Right hindlimb (tissue), 1 donor: ENCODE measurements around the gene MACROD2.

Experiments
- DNase-seq: peaks from one replicate; pipeline ENCODE4 v3.0.0-alpha.2; 2018

Gene MACROD2

GRCh38 chr20:15253431-15253830 lies 1258.1 kb downstream of the MACROD2 start:
- DNase-seq = no peak

GRCh38 chr20:15256676-15257568 lies 1261.6 kb downstream of the MACROD2 start:
- DNase-seq = no peak

- no peak for DNase-seq
These were observed 1262.2 kb downstream of the MACROD2 start for GRCh38 chr20:15257569-15257870.

GRCh38 chr20:15265581-15266309 lies 1270.4 kb downstream of the MACROD2 start:
- no peak for DNase-seq

GRCh38 chr20:15267935-15268334 lies 1272.6 kb downstream of the MACROD2 start:
- DNase-seq = no peak

GRCh38 chr20:15278041-15278440 lies 1282.7 kb downstream of the MACROD2 start:
- DNase-seq = no peak

- no peak for DNase-seq
These were observed 1292.0 kb downstream of the MACROD2 start for GRCh38 chr20:15287329-15287728.

GRCh38 chr20:15288106-15288505 lies 1292.8 kb downstream of the MACROD2 start:
- no peak for DNase-seq

GRCh38 chr20:15289337-15289736 lies 1294.0 kb downstream of the MACROD2 start:
- DNase-seq = no peak

GRCh38 chr20:15292405-15292804 lies 1297.1 kb downstream of the MACROD2 start:
- no peak for DNase-seq

GRCh38 chr20:15296422-15296821 lies 1301.1 kb downstream of the MACROD2 start:
- no peak for DNase-seq

GRCh38 chr20:15297059-15297875 lies 1302.0 kb downstream of the MACROD2 start:
- DNase-seq = no peak

GRCh38 chr20:15302075-15302474 lies 1306.8 kb downstream of the MACROD2 start:
- peak; percentile 35 for DNase-seq

- DNase-seq = no peak
These were observed 1315.0 kb downstream of the MACROD2 start for GRCh38 chr20:15310361-15310760.

- no peak for DNase-seq
These were observed 1321.2 kb downstream of the MACROD2 start for GRCh38 chr20:15316556-15316955.

GRCh38 chr20:15317546-15318232 lies 1322.4 kb downstream of the MACROD2 start:
- DNase-seq = no peak

GRCh38 chr20:15318682-15319081 lies 1323.4 kb downstream of the MACROD2 start:
- no peak for DNase-seq

GRCh38 chr20:15319439-15319838 lies 1324.1 kb downstream of the MACROD2 start:
- no peak for DNase-seq

- DNase-seq = no peak
These were observed 1325.6 kb downstream of the MACROD2 start for GRCh38 chr20:15320941-15321340.

- no peak for DNase-seq
These were observed 1331.8 kb downstream of the MACROD2 start for GRCh38 chr20:15327123-15327522.

- DNase-seq = no peak
These were observed 1332.8 kb downstream of the MACROD2 start for GRCh38 chr20:15328084-15328483.

- DNase-seq = no peak
These were observed 1337.4 kb downstream of the MACROD2 start for GRCh38 chr20:15332711-15333160.

- DNase-seq = no peak
These were observed 1337.9 kb downstream of the MACROD2 start for GRCh38 chr20:15333170-15333569.
